Measurements from ENCODE around the gene LMNA.

Gene LMNA

GRCh38 chr1:156145650-156146019, 31.1 kb downstream of the LMNA start:
- DNase-seq = no peak

- DNase-seq = no peak
These were observed 31.7 kb downstream of the LMNA start for GRCh38 chr1:156146020-156146768.

- DNase-seq = no peak
These were observed 32.4 kb downstream of the LMNA start for GRCh38 chr1:156146769-156147405.

GRCh38 chr1:156148216-156148615, 33.7 kb downstream of the LMNA start:
- no peak for DNase-seq

- no peak for DNase-seq
These were observed 35.1 kb downstream of the LMNA start for GRCh38 chr1:156149374-156150332.

- no peak for DNase-seq
These were observed 36.0 kb downstream of the LMNA start for GRCh38 chr1:156150333-156151011.

- no peak for DNase-seq
These were observed 36.7 kb downstream of the LMNA start for GRCh38 chr1:156151093-156151688.

- no peak for DNase-seq
These were observed 38.1 kb downstream of the LMNA start for GRCh38 chr1:156152628-156153027.

GRCh38 chr1:156153362-156153761, 38.9 kb downstream of the LMNA start, which contains the start of gene SEMA4A:
SEMA4A (plus strand) TSS chr1:156153585; CDS start chr1:156154579, 994 bp downstream.
- DNase-seq = no peak

GRCh38 chr1:156154317-156154749, 39.8 kb downstream of the LMNA start:
- DNase-seq = no peak

GRCh38 chr1:156155756-156156510, 41.4 kb downstream of the LMNA start:
- DNase-seq = no peak

GRCh38 chr1:156157506-156157905, 43.0 kb downstream of the LMNA start:
- no peak for DNase-seq

GRCh38 chr1:156157966-156158365, 43.5 kb downstream of the LMNA start:
- DNase-seq = no peak

- DNase-seq = no peak
These were observed 45.7 kb downstream of the LMNA start for GRCh38 chr1:156160000-156160742.

GRCh38 chr1:156160743-156161171, 46.2 kb downstream of the LMNA start:
- DNase-seq = peak; percentile 55

- DNase-seq = no peak
These were observed 48.0 kb downstream of the LMNA start for GRCh38 chr1:156162430-156163037.

- DNase-seq = no peak
These were observed 49.2 kb downstream of the LMNA start for GRCh38 chr1:156163712-156164111.

- no peak for DNase-seq
These were observed 49.8 kb downstream of the LMNA start for GRCh38 chr1:156164125-156164831.

- no peak for DNase-seq
These were observed 50.6 kb downstream of the LMNA start for GRCh38 chr1:156165083-156165482.

GRCh38 chr1:156167536-156167935, 53.0 kb downstream of the LMNA start:
- DNase-seq = no peak
